Aorta (tissue), 5 donors: ENCODE results near the gene ZNF70. TPM values are rescaled to one million over a fixed set of nuclear protein-coding genes. Genes with fewer than 3 reads are reported as not detected.

ENCODE experiments used
- ATAC-seq: fragments of 200-7000 bp; cut with Tn5 transposase; one replicate; pipeline ENCODE4 v1.9.1; 2022; ENCODE audit warnings: moderate library complexity; ENCODE audit not compliant: low FRiP score
- DNase-seq, 2 donors: peaks; one replicate each; pipeline ENCODE4 v3.0.0-alpha.2; 2020
- H3K27ac ChIP-seq, 2 donors: one replicate each; pipeline ENCODE4 v1.5.1; 2013; ENCODE audit warnings: low read length in 2 of 2, mild to moderate bottlenecking in 2 of 2, moderate library complexity in 2 of 2, control low read depth in 1 of 2, inconsistent platforms in 1 of 2, low read depth in 1 of 2
- H3K27me3 ChIP-seq, 2 donors: one replicate each; pipeline ENCODE4 v1.6.1; 2013; ENCODE audit warnings: control low read depth in 1 of 2, low read length in 1 of 2, mild to moderate bottlenecking in 1 of 2, moderate library complexity in 1 of 2; ENCODE audit not compliant: insufficient read depth in 2 of 2, control insufficient read depth in 1 of 2
- H3K36me3 ChIP-seq, 2 donors: one replicate each; pipeline ENCODE4 v1.6.1; 2013; ENCODE audit warnings: control low read depth in 1 of 2, low read length in 1 of 2, mild to moderate bottlenecking in 1 of 2; ENCODE audit not compliant: insufficient read depth in 2 of 2, control insufficient read depth in 1 of 2
- H3K4me1 ChIP-seq, 2 donors: one replicate each; pipeline ENCODE4 v1.6.1; 2013; ENCODE audit warnings: low read length in 2 of 2, control low read depth in 1 of 2, mild to moderate bottlenecking in 1 of 2, moderate library complexity in 1 of 2; ENCODE audit not compliant: insufficient read depth in 2 of 2, control insufficient read depth in 1 of 2
- H3K4me3 ChIP-seq, 2 donors: one replicate each; pipeline ENCODE4 v1.5.1; 2013; ENCODE audit warnings: low read length in 2 of 2, control low read depth in 1 of 2, mild to moderate bottlenecking in 1 of 2
- H3K9me3 ChIP-seq: one replicate; pipeline ENCODE4 v1.6.1; 2013; ENCODE audit warnings: mild to moderate bottlenecking, low read length; ENCODE audit not compliant: control insufficient read depth
- WGBS, 2 donors: extraction: QIAGEN DNeasy Blood & Tissue Kit; methylation state at CpG; one replicate each; pipeline ENCODE4 v1.1.7; 2013; 5-methylcytosine and 5-hydroxymethylcytosine counted together
- intact Hi-C, 2 donors: fragments of 100-400 bp; cut with DNase I; formaldehyde crosslinking; loops; one replicate each; pipeline versions ENCODE4 v1.14.2 to v1.15.0; 2022
- polyA plus RNA-seq, 2 donors: library from polyadenylated mRNA; stranded (reverse); fragments of 200-250 nt; gene quantifications; one replicate each; pipeline ENCODE4 v1.2.3, GENCODE V29; 2013
- total RNA-seq, 2 donors: library from RNA; stranded (reverse); fragmentation: NEBNext Ultra II Directional; extraction: Animal tissue kit (Norgen Biotek cat#: 25700); gene quantifications; one replicate each; pipeline ENCODE4 v1.2.1, GENCODE V29; 2021
- donor health status: healthy with polysubstance abuse.
- donor health status: Bipolar disorder and iron deficiency.
- donor health status: DM: no; HTN: no; CAD: no.
- donor health status: DM: no; HTN: no; CAD: no.
- donor health status: DM: yes; HTN: yes; CAD: no.

ZNF70 gene
- total and polyA plus RNA-seq, 4 donors, result 1.4 to 14.0 (median 6.7) TPM

DNA sequence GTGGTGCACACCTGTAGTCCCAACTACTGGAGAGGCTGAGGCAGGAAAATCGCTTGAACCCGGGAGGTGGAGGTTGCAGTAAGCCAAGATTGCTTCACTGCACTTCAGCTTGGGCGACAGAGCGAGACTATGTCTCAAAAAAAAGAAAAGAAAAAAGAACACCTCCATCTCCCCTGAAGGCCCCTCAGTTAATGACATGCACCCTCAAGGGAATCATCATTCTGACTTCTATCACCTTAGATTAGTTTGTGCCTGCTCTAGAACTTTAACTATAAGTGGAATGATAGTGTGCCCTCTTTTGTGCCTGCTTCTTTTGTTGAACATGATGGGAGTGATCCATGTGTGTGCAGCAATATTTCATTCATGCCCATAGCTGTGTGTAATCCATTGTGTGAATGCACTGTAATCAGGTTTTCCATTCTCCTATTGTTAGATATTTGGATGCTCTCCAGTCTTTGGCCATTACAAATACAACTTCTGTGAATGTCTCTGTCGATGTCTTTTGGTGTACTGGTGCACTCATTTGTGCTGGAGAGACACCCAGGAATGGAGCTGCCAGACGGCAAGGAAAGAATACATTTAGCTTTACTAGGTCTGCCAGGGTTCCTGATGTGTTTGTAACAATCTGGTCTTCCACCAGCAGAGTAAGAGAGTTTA lies 4.2 kb upstream of the ZNF70 start:
- Histone ChIP-seq H3K27ac (no peak overlapping the region), H3K4me1 (no peaks in the 10 kb centered on the region), H3K36me3 (no peaks in the 10 kb centered on the region), H3K27me3 (no peaks in the 10 kb centered on the region), H3K9me3 (no peaks in the 10 kb centered on the region), H3K4me3 (no peak overlapping the region)
- WGBS, 2 donors, result 78 to 79% methylated on average over 6 of the region's 6 CpGs
- ATAC-seq, result no peak
- intact Hi-C loops, result no loop called here
- DNase-seq, result no peak

DNA sequence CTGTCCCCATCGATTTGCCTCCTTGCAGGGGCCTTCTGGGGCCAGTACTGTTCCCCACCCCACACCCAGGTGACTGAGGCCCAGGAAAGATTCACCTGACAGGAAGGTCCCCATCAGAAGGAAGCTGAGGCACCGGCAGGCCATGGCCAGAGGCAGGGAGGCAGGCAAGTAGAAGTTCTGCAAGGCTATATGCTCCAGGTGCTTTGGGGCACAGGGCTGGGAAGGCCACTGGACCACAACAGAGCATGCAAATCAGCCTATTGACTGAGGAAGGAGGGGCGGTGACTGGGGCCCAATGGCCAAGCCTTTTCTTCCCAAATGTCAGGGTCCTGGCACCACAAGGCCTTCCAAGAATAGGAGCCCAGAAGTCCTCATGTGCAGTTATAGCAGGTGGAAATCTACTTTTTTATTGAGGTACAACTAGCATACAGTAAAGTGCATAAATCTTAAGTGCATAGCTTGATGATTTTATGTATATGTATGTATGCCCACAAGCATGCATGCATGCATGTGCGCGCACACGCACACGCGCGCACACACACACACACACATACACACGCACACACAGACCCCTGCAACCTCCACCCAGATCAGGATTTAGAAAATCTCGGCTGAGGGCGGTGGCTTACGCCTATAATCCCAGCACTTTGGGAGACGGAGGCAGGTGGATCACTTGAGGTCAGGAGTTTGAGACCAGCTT lies 3.5 kb upstream of the ZNF70 start, which contains the start of gene VPREB3:
VPREB3 (minus strand) TSS at position 206 of the 700 bp plus-strand sequence; CDS start at position 144, 62 bp downstream.
- Histone ChIP-seq H3K4me1 (no peaks in the 10 kb centered on the region), H3K9me3 (no peaks in the 10 kb centered on the region), H3K4me3 (no peak within 1 kb of the TSS), H3K27ac (no peak within 1 kb of the TSS), H3K27me3 (no peaks in the 10 kb centered on the region), H3K36me3 (no peaks in the 10 kb centered on the region)
- intact Hi-C loops, result no loop called here
- no peak for DNase-seq
- no peak for ATAC-seq
- whole genome bisulfite sequencing, 2 donors, result 86 to 87% methylated on average over 14 of the region's 14 CpGs

DNA sequence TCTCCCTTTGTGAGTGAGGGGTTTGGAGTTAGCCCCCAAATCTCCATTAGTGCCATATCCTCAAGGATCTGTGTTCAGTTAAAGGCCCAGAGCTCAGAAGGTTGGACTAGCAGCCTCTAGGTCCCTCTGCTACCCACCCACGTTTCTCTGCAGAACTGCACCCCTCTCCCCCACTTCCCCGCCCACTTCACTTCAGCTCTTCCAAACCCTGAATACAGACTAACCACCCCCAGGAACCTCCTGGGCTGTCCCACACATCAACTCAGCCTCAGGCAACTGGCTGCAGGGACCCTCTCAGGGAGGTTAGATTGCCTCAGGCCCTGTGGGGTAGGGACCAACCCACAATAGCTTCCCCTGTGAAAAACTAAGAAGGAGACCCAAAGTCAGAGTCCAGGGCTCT lies 2.5 kb upstream of the ZNF70 start:
- no peak for DNase-seq
- no peak overlapping the region for H3K4me3 ChIP-seq
- intact Hi-C loops, result no loop called here

DNA sequence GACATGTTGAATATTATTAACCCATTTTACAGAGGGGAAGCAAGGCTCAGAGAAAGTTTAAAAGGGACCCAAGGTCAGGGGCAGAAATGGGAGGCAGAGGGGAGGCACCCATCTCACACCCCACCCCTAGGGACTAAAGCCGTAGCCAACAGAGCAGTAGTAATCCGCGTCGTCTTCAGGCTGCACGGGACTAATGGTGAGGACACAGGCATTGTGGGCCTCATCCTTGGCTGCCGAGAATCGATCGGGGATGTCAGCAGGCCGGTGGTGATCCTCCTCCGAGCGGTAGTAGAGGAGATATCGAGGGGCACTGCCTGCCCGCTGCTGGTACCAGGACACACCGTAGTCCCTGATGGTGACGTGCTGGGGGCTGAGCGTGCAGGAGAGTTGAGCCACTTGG lies 1.8 kb upstream of the ZNF70 start:
- Histone ChIP-seq H3K4me3 (no peak overlapping the region), H3K9me3 (no peaks in the 10 kb centered on the region), H3K27me3 (no peaks in the 10 kb centered on the region), H3K27ac (no peak overlapping the region), H3K36me3 (no peaks in the 10 kb centered on the region), H3K4me1 (no peaks in the 10 kb centered on the region)
- WGBS, 2 donors, result 94 to 96% methylated on average over 16 of the region's 16 CpGs
- ATAC-seq (no peak), DNase-seq (no peak)
- intact Hi-C loops, result no loop called here

More for the DNA sequence above, 2.5 kb upstream of the ZNF70 start:
- 75 to 79% methylated on average over 2 of the region's 2 CpGs for WGBS, 2 donors
- Histone ChIP-seq H3K36me3 (no peaks in the 10 kb centered on the region), H3K27me3 (no peaks in the 10 kb centered on the region), H3K4me1 (no peaks in the 10 kb centered on the region), H3K27ac (no peak overlapping the region), H3K9me3 (no peaks in the 10 kb centered on the region)
- ATAC-seq, result no peak

DNA sequence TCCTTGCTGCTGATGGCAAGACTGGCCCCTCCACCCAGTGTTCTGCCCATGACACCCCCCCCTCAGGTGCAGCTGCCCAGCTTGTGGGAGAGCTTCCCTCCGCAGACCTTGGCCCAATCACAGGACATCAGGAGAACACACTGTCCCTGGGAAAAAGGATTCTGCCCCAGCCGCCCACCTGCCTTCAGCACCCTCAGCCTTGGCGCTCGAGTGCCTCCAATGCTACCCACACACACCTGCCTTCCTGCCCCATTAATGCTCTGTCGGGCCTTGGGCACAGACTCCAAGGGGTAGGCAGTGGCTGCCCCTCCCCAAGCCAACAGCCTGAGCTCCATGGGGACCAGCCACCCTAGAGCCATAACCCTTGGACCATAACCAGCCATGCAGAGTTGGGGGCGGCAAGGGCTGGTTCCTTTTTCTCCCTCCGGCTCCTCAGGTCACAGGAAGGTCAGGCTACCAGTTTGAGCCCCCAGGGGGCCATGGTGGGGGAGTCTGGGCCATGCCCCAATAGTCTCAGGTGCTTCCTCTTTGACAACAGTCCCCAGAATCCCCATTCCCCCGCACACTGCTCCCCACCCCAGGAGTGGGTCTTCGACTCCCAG lies 1.3 kb upstream of the ZNF70 start:
- 93 to 94% methylated on average over 9 of the region's 9 CpGs for WGBS, 2 donors
- no peak overlapping the region for H3K27ac ChIP-seq
- no peaks in the 10 kb centered on the region for H3K27me3 ChIP-seq
- ATAC-seq (no peak), DNase-seq (no peak)
- no peak overlapping the region for H3K4me3 ChIP-seq
- H3K4me1 ChIP-seq, result no peaks in the 10 kb centered on the region
- H3K36me3 ChIP-seq, result no peaks in the 10 kb centered on the region
- no peaks in the 10 kb centered on the region for H3K9me3 ChIP-seq
- intact Hi-C loops, result no loop called here

- H3K4me1 ChIP-seq, result no peaks in the 10 kb centered on the region
- no peaks in the 10 kb centered on the region for H3K27me3 ChIP-seq
- H3K27ac ChIP-seq, result peak overlapping the region in 1 of 2 donors; percentile 88
- 18 to 23% methylated on average over 22 of the region's 22 CpGs for WGBS, 2 donors
- DNase-seq (no peak), ATAC-seq (peak; percentile 16)
- peak overlapping the region; percentile 39 to 81 for H3K4me3 ChIP-seq
- H3K36me3 ChIP-seq, result no peaks in the 10 kb centered on the region
- intact Hi-C loops, result no loop called here
- no peaks in the 10 kb centered on the region for H3K9me3 ChIP-seq
These were observed 607 bp upstream of the ZNF70 start for GRCh38 chr22:23751441-23751996.

DNA sequence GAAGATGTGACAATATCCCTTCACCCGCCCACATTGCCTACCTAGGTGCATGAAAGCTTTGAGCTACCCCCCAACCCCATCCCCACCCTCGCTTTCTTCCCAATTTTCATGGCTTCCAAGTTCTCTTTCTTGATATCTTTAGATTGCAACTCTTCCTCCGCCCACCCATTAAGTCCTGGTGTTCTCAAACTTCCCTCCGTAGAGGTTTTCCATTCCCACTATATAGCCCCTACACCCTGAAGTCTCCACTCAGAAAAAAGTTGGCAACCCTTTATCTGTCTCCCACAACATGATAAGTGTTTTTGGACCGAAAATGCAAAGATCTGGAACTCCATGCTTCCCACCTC lies 572 bp downstream of the ZNF70 start:
- H3K4me3 ChIP-seq, result peak overlapping the region; percentile 42 to 81
- no peaks in the 10 kb centered on the region for H3K9me3 ChIP-seq
- no peaks in the 10 kb centered on the region for H3K36me3 ChIP-seq
- no peaks in the 10 kb centered on the region for H3K4me1 ChIP-seq
- no peak for DNase-seq
- peak overlapping the region; percentile 48 to 53 for H3K27ac ChIP-seq
- WGBS, 2 donors, result 2 to 3% methylated on average over 5 of the region's 5 CpGs
- intact Hi-C loops, result loop anchor here in 1 of 2 donors (1.0 kb wide), 1 partner anchor 36 kb away; the partner anchor contains the start of gene SMARCB1
- ATAC-seq, result no peak
- no peaks in the 10 kb centered on the region for H3K27me3 ChIP-seq

- intact Hi-C loops, result loop anchor here in 1 of 2 donors (1.0 kb wide), 1 partner anchor 36 kb away; the partner anchor contains the start of gene SMARCB1
- Histone ChIP-seq H3K27ac (peak overlapping the region; percentile 37 to 53), H3K27me3 (no peaks in the 10 kb centered on the region), H3K9me3 (no peaks in the 10 kb centered on the region), H3K4me3 (peak overlapping the region; percentile 42 to 81), H3K36me3 (no peaks in the 10 kb centered on the region), H3K4me1 (no peaks in the 10 kb centered on the region)
- ATAC-seq (peak; percentile 58), DNase-seq (no peak)
- WGBS, 2 donors, result 3 to 6% methylated on average over 12 of the region's 12 CpGs
These were observed 1.0 kb downstream of the ZNF70 start for GRCh38 chr22:23749841-23750301.
